Activated CD4-positive, alpha-beta memory T cell treated with anti-CD3 and anti-CD28 coated beads for 36 hours (primary cell): Measurements from ENCODE around the gene TMCO4. TPM values are rescaled to one million over a fixed set of nuclear protein-coding genes. Genes with fewer than 3 reads are reported as not detected.
"Not testable (repeated sequence)": the region's sequence is repeated elsewhere in the genome, so short reads cannot be mapped to it uniquely, and the experiment has no call there.

ENCODE experiments used
- CTCF ChIA-PET: fragments of 350-600 bp; sonication (Branson Sonifier 250); formaldehyde crosslinking; loops from one replicate; lab custom pipeline; 2021; ENCODE audit warnings: antibody characterized with exemption, inconsistent platforms; lab: Charles Lee
- POLR2A ChIA-PET: fragments of 350-600 bp; sonication (Branson Sonifier 250); formaldehyde crosslinking; loops from one replicate; lab custom pipeline; 2021; ENCODE audit warnings: antibody characterized with exemption; lab: Charles Lee
- DNase-seq: peaks from one replicate; pipeline ENCODE4 v3.0.0-alpha.2; 2020
- H3K27ac Mint-ChIP-seq: one replicate; pipeline ENCODE4 v1.8.0; 2021; ENCODE audit warnings: mixed read lengths
- H3K27me3 Mint-ChIP-seq: one replicate; pipeline ENCODE4 v1.8.0; 2021; ENCODE audit warnings: mixed read lengths
- H3K36me3 Mint-ChIP-seq: one replicate; pipeline ENCODE4 v1.8.0; 2021; ENCODE audit warnings: mixed read lengths
- H3K4me1 Mint-ChIP-seq: one replicate; pipeline ENCODE4 v1.8.0; 2021; ENCODE audit warnings: low read depth, mixed read lengths
- H3K4me3 Mint-ChIP-seq: one replicate; pipeline ENCODE4 v1.8.0; 2021; ENCODE audit warnings: mild to moderate bottlenecking, mixed read lengths
- H3K9me3 Mint-ChIP-seq: one replicate; pipeline ENCODE4 v1.8.0; 2021; ENCODE audit warnings: mixed read lengths
- intact Hi-C: fragments of 100-400 bp; cut with micrococcal nuclease; formaldehyde crosslinking; loops from one replicate; pipeline ENCODE4 v1.15.1; 2023
- total RNA-seq, 2 experiments: library from RNA; stranded (reverse); gene quantifications; one replicate each; pipeline ENCODE4 v1.2.3, GENCODE V29; 2021

The TMCO4 gene
- total RNA-seq, 2 experiments from 2014 or later = 18.3 to 19.7 TPM

DNA sequence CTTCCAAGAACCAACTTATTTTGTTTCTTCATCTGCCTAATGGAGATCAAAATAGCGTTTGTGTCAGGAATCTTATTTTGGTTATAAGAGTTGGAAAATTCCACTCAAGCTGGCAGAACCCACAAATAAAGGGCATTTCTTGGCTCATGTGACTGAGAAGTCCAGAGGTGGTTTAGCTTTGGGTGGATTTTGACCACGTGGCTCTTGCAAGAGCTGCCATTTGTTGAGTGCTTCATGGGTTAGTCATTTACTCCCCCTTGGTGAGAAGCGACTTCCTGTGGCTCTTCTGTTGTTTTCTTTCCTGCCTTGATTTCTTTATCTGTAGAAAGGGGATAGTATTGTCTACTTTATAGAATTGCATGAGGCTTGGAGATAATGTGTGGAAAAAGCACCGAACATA lies 24.8 kb upstream of the TMCO4 start:
- CTCF ChIA-PET = no interaction called here
- intact Hi-C loops = no loop called here
- H3K4me3 Mint-ChIP-seq = no peak overlapping the region
- POLR2A ChIA-PET = no interaction called here
- peaks cover 4% of the 10 kb centered on the region for H3K4me1 Mint-ChIP-seq
- no peaks in the 10 kb centered on the region for H3K36me3 Mint-ChIP-seq
- H3K9me3 Mint-ChIP-seq = no peaks in the 10 kb centered on the region
- peaks cover 15% of the 10 kb centered on the region for H3K27me3 Mint-ChIP-seq
- no peak for DNase-seq
- H3K27ac Mint-ChIP-seq = no peak overlapping the region

DNA sequence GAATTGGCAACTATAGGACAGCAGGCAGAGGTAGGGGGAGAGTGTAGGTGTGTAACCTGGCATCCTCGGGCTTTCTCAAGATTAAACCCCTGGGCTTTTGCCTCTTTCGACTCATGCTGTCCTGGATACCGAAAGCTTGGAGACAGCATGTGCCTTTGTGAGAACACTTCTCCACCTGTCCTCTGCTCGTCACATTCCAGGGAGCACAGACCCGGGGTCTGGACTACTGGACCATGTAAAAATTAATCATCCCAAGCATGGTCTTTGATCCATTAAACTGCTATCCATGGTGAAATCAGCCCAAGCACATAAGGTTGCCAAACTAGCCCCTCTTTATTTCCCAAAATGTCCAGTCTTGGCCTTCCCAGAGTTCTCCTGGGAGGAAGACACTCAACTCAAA lies 24.3 kb upstream of the TMCO4 start:
- no peak overlapping the region for H3K27ac Mint-ChIP-seq
- no peak overlapping the region for H3K4me3 Mint-ChIP-seq
- CTCF ChIA-PET = no interaction called here
- intact Hi-C loops = no loop called here
- POLR2A ChIA-PET = no interaction called here
- no peaks in the 10 kb centered on the region for H3K9me3 Mint-ChIP-seq
- peaks cover 4% of the 10 kb centered on the region for H3K4me1 Mint-ChIP-seq
- no peak for DNase-seq
- peaks cover 10% of the 10 kb centered on the region for H3K27me3 Mint-ChIP-seq
- no peaks in the 10 kb centered on the region for H3K36me3 Mint-ChIP-seq

DNA sequence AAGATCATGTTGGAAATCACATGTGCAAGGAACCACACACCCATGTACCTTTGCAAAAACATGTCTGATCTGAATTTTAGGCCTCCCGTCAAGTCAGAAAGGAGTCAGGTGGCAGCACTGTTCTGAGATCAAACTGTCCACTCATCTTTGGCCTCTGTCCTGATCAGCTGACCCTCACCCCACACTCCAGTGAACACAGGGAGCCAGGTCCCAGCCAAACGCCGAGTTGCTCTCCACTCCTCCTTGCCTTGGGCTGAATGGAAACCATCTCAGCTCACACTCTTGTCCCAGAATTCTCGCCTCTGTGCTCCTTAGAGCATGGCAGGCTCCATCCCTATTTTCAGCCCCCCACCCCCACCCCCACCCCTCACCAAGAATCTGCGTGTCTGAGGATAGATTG lies 20.0 kb upstream of the TMCO4 start:
- POLR2A ChIA-PET = no interaction called here
- intact Hi-C loops = no loop called here
- Mint-ChIP-seq H3K27me3 (no peaks in the 10 kb centered on the region), H3K9me3 (no peaks in the 10 kb centered on the region), H3K4me1 (peaks cover 3% of the 10 kb centered on the region), H3K4me3 (no peak overlapping the region), H3K27ac (no peak overlapping the region), H3K36me3 (no peaks in the 10 kb centered on the region)
- no peak for DNase-seq
- CTCF ChIA-PET = interaction anchor here (0.7 kb wide), 1 partner anchor 30 kb away, joined by 3 read pairs; no protein-coding TSS in a partner anchor

DNA sequence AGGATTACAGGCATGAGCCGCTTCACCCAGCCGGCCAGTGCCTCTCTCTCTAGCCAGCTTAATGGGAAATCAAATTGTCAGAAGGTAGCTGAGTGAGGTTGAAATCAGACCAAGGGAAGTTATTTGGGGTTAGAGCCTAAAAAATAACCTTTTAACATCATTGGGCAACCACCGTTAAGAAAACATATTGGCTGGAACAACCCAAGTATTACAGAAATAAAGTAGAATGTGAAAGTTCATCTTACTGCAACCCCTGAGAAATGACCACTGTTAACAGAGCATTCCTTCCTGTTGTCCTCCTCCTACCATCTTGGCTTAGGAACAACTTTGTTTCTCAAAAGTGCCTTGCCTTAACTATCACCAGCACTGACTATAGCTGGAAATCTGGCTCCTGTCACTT lies 18.6 kb upstream of the TMCO4 start:
- no peaks in the 10 kb centered on the region for H3K4me1 Mint-ChIP-seq
- no peak overlapping the region for H3K4me3 Mint-ChIP-seq
- H3K9me3 Mint-ChIP-seq = no peaks in the 10 kb centered on the region
- intact Hi-C loops = no loop called here
- no peaks in the 10 kb centered on the region for H3K36me3 Mint-ChIP-seq
- H3K27me3 Mint-ChIP-seq = no peaks in the 10 kb centered on the region
- DNase-seq = no peak
- no peak overlapping the region for H3K27ac Mint-ChIP-seq
- ChIA-PET CTCF (no interaction called here), POLR2A (no interaction called here)

DNA sequence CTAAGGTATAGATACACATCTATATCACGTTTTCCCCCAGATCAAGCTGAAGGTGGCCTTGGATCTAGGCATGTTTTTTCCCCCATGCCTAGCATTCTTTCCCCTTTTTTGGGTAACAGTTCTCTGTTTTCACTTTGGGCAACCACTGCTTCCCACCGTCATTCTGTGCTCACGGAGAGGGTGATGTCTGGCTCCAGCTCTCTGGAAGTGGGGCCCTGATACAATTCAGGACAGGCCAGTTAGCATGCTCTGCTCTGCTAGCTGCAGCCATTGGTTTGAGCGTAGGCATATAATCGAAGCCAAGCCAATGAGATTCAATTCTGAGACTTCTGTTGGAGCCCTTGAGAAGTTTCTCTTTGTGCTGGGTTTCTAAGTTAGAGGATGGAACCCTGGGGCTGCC lies 17.4 kb upstream of the TMCO4 start:
- no peak for DNase-seq
- intact Hi-C loops = no loop called here
- no peaks in the 10 kb centered on the region for H3K9me3 Mint-ChIP-seq
- CTCF ChIA-PET = interaction anchor here (0.6 kb wide), 1 partner anchor 617 kb away, joined by 3 read pairs; no protein-coding TSS in a partner anchor
- POLR2A ChIA-PET = no interaction called here
- H3K27me3 Mint-ChIP-seq = no peaks in the 10 kb centered on the region
- no peak overlapping the region for H3K27ac Mint-ChIP-seq
- H3K4me3 Mint-ChIP-seq = no peak overlapping the region
- H3K36me3 Mint-ChIP-seq = no peaks in the 10 kb centered on the region
- no peaks in the 10 kb centered on the region for H3K4me1 Mint-ChIP-seq

DNA sequence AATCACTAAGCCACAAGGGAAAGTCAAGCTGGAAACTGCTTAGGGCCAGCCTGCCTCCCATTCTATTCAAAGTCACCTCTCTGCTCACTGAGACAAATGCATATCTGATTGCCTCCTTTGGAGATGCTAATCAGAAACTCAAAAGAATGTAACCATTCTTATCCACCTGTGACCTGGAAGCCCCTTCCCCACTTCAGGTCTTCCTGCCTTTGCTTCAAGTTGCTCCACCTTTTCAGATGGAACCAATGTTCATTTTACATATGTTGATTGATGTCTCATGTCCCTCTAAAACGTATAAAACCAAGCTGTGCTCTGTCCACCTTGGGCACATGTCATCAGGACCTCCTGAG lies 17.0 kb upstream of the TMCO4 start:
- POLR2A ChIA-PET, H3K36me3 Mint-ChIP-seq, intact Hi-C loops, H3K27ac Mint-ChIP-seq, H3K27me3 Mint-ChIP-seq, H3K9me3 Mint-ChIP-seq, DNase-seq, H3K4me3 Mint-ChIP-seq, H3K4me1 Mint-ChIP-seq: not testable (repeated sequence)
- CTCF ChIA-PET = interaction anchor here (0.6 kb wide), 1 partner anchor 618 kb away, joined by 3 read pairs; no protein-coding TSS in a partner anchor

DNA sequence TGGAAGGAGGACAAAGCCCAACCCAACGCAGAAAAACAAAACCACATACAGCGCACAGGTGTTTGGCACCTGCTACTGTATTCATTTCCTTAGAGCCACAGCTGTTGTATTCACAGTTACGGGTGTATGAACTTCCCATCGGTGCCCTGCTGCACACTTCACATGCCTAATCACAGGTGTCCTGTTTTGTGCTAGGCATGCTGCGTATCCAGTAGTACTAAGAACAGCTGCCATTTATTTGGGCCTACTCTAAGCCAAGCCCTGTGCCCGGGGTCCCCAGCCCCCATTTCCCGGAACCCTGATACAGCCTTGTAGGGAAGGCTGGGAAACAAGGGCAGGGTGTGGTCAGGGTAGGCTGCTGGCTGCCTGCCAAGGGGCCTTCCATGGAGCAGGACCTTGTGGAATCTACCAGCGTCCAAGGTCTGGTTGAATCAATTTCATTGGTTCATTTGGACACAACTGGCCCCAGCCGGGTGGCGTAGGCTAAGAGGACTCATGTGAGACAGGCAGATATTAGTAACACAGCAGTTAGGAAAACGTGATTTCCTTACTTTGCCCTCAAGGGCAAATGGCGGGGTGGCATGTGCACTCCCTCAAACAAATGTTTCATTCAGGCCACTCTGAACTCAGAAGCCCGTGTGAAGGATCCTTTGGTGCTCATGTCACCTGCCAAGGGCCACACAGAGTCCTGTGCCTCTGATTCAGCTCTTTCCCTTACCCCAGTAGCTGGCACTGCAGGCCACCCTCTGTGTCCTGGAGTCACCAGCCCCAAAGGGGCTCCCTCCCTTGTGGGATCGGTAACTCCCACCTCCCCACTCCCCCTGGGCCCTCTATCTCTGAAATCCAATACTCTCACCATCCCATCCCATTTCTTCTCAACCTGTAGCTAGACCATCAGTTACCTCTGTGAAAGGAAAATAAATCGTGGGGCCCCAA lies 16.4 kb upstream of the TMCO4 start:
- Mint-ChIP-seq H3K27me3 (no peaks in the 10 kb centered on the region), H3K27ac (no peak overlapping the region), H3K4me3 (no peak overlapping the region), H3K4me1 (no peaks in the 10 kb centered on the region), H3K36me3 (no peaks in the 10 kb centered on the region), H3K9me3 (no peaks in the 10 kb centered on the region)
- CTCF ChIA-PET = interaction anchor here (0.6 kb wide), 1 partner anchor 618 kb away, joined by 3 read pairs; no protein-coding TSS in a partner anchor
- DNase-seq = no peak
- intact Hi-C loops = no loop called here
- POLR2A ChIA-PET = no interaction called here

DNA sequence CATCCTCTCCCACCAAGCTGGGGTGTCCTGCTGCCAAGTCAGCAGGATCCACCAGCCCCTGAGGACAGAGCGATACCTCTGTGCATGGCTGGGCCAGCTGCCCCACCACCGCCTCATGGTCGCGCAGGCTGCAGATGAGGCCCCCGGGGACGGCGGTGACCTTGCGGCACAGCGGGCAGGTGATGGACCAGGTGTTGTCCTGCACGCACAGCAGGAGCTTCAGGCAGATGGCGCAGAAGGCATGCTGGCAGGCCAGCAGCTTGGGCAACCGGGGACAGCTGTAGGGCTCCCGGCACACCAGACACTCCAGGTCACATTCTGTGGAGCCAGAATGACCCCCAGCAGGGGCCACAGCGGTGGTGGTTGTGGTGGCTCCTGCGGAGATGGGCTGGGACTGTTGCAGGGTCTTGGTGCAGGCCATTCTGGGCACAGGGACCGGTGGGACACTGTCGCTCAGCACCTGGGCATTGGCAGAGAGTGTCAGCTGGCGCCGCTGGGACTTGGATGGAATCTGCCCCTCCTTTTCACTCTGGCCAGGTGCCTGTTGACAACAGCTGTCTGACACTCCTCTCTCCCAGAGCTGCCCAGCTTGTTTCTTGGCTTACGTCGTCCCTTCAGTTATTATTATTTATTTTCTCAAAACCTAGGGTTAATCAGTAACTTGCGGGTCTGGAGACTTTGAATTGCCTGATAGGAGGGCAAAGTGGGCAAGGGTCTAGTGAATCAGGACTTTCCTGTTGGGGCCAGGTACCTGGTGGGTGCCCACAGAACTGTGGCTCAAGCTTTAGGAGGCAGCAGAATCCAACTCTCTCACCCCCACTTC lies 15.2 kb upstream of the TMCO4 start, which contains the start of gene RNF186:
Gene RNF186 (minus strand): TSS at position 603 of the 823 bp plus-strand sequence. CDS start 182 bp downstream, at position 421.
- no peaks in the 10 kb centered on the region for H3K4me1 Mint-ChIP-seq
- ChIA-PET POLR2A (no interaction called here), CTCF (interaction anchor here (0.7 to 4.8 kb wide), 3 partner anchors 47 to 99 kb away, joined by 3 to 43 read pairs (median 9); no protein-coding TSS in a partner anchor)
- intact Hi-C loops = no loop called here
- no peak within 1 kb of the TSS for H3K4me3 Mint-ChIP-seq
- H3K27ac Mint-ChIP-seq = no peak within 1 kb of the TSS
- no peak for DNase-seq
- no peaks in the 10 kb centered on the region for H3K27me3 Mint-ChIP-seq
- no peaks in the 10 kb centered on the region for H3K9me3 Mint-ChIP-seq
- no peaks in the 10 kb centered on the region for H3K36me3 Mint-ChIP-seq

DNA sequence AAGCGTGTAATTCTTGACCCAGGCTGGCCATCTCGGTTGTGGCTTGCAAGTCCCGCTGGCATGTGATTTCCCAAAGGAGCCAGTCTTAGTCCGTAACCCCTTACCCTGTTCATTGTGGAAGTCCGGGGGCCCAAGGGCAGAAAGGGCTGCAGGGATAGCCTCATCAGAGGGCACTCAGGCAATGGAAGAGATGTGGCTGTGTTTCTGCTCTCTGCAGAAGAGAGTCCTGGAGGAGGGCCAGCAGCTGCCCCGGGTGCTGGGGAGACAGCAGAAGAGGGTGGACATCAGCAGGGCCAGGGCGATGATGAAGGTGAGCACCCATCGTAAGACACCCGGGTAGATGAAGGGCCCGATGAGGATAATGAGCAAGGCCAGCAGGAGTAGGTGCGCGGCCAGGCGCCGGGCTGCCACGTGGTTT lies 14.5 kb upstream of the TMCO4 start:
- H3K36me3 Mint-ChIP-seq = no peaks in the 10 kb centered on the region
- intact Hi-C loops = no loop called here
- POLR2A ChIA-PET = no interaction called here
- no peaks in the 10 kb centered on the region for H3K27me3 Mint-ChIP-seq
- CTCF ChIA-PET = interaction anchor here (2.0 to 4.8 kb wide), 3 partner anchors 52 to 152 kb away, joined by 9 to 43 read pairs (median 29); no protein-coding TSS in a partner anchor
- no peak overlapping the region for H3K4me3 Mint-ChIP-seq
- no peaks in the 10 kb centered on the region for H3K9me3 Mint-ChIP-seq
- DNase-seq = no peak
- H3K4me1 Mint-ChIP-seq = no peaks in the 10 kb centered on the region
- no peak overlapping the region for H3K27ac Mint-ChIP-seq

DNA sequence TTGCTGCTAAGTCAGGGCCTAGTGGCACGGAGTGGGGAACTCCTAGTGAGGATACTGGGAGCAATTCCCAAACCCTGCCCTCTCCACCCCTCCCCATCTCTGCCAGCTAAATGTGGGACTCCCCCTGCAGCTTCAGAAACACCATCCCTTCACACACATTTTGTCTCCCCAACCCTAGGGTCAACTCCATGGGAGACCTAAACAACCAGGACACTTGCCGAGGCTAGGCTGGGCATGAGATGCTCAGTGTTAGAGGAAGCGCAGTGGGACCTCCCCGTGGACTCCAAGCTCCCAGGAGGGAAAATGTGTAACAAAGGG lies 13.9 kb upstream of the TMCO4 start:
- ChIA-PET POLR2A (interaction anchor here (0.6 kb wide), 1 partner anchor 15 kb away, joined by 4 read pairs; no protein-coding TSS in a partner anchor), CTCF (interaction anchor here (1.3 to 4.8 kb wide), 4 partner anchors 51 to 151 kb away, joined by 5 to 43 read pairs (median 19); partner anchors contain the start of gene OTUD3)
- Mint-ChIP-seq H3K27me3 (no peaks in the 10 kb centered on the region), H3K9me3 (no peaks in the 10 kb centered on the region), H3K27ac (no peak overlapping the region), H3K4me3 (no peak overlapping the region), H3K4me1 (no peaks in the 10 kb centered on the region), H3K36me3 (no peaks in the 10 kb centered on the region)
- no peak for DNase-seq
- intact Hi-C loops = no loop called here

DNA sequence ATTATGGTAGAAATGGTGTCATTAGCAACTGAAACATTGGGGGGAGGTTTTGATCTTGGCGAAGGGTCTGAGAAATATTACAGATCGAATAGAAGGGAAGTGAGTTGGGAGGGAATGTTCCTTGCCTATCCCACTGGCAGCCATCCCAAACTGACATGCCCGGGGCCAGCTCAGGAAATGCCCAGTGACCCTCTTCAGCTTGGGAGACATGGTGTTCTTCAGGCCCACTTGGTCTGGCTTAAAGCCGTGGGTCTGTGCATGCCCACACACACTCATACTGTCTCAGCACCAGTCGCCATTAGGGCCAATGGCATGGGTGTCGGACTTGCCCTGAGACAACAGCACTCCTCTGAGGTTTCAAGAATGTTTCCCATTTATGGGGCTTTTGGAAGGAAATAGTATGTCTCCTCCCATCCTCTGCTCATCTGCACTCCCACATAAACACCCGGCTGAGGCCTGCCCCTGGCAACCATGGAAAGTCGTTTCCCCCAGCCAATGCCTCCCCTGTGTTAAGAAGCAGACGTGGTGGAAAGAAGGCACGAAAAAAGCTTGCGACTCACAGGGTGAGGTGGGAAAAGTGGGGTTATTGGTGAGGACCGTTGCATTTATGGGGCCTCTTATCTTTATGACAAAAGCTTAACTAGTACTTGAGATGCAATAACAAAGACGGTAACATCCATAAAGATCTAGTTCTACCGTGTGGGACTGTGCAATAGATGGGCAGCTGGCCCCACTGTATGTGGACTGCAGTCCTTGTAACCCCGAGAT lies 13.3 kb upstream of the TMCO4 start:
- intact Hi-C loops = no loop called here
- H3K4me1 Mint-ChIP-seq = no peaks in the 10 kb centered on the region
- H3K9me3 Mint-ChIP-seq = no peaks in the 10 kb centered on the region
- CTCF ChIA-PET = interaction anchor here (1.3 to 4.8 kb wide), 4 partner anchors 51 to 151 kb away, joined by 5 to 43 read pairs (median 19); partner anchors contain the start of gene OTUD3
- POLR2A ChIA-PET = interaction anchor here (0.6 kb wide), 1 partner anchor 14 kb away, joined by 4 read pairs; no protein-coding TSS in a partner anchor
- no peak overlapping the region for H3K4me3 Mint-ChIP-seq
- DNase-seq = no peak
- H3K36me3 Mint-ChIP-seq = no peaks in the 10 kb centered on the region
- no peaks in the 10 kb centered on the region for H3K27me3 Mint-ChIP-seq
- H3K27ac Mint-ChIP-seq = no peak overlapping the region
